K562 (cell line): Measurements from ENCODE around the gene CNP. TPM values are rescaled to one million over a fixed set of nuclear protein-coding genes. Genes with fewer than 3 reads are reported as not detected.
A peak's percentile ranks its signal among the peaks of the same experiment; 100 is the strongest.

Experiments
- ATF7 ChIP-seq: fragments of 450-650 bp; IDR thresholded peaks from 2 replicates; pipeline ENCODE4 v1.7.1; 2014; ENCODE audit warnings: mild to moderate bottlenecking, moderate library complexity
- GABPB1 ChIP-seq: sonication (generic); formaldehyde crosslinking; IDR thresholded peaks from 2 replicates; pipeline ENCODE4 v1.8.0; 2022; ENCODE audit warnings: mild to moderate bottlenecking, missing genetic modification reagents
- HINFP ChIP-seq: fragments of 450-650 bp; conservative IDR thresholded peaks from 2 replicates; pipeline ENCODE4 v1.6.1; 2016; ENCODE audit warnings: missing genetic modification characterization, low read depth, mild to moderate bottlenecking, control low read depth, missing compliant biosample characterization
- HIVEP1 ChIP-seq: fragments of 250-450 bp; sonication (Bioruptor Pico); IDR thresholded peaks from 2 replicates; pipeline ENCODE4 v1.4.0; 2020; ENCODE audit warnings: mild to moderate bottlenecking
- HSF4 ChIP-seq: fragments of 250-450 bp; sonication (Bioruptor Pico); IDR thresholded peaks from 2 replicates; pipeline ENCODE4 v2.1.2; 2022; ENCODE audit warnings: mild to moderate bottlenecking, moderate library complexity, borderline replicate concordance
- IRF2 ChIP-seq: sonication (generic); formaldehyde crosslinking; IDR thresholded peaks from 2 replicates; pipeline ENCODE4 v1.8.1; 2022; ENCODE audit warnings: mild to moderate bottlenecking, missing genetic modification reagents
- KAT7 ChIP-seq: sonication (generic); formaldehyde crosslinking; IDR thresholded peaks from 2 replicates; pipeline ENCODE4 v1.8.0; 2022; ENCODE audit warnings: missing genetic modification reagents, mild to moderate bottlenecking, borderline replicate concordance
- KDM1A ChIP-seq, 2 experiments: fragments of 450-650 bp; IDR thresholded peaks; 2 replicates each; pipeline ENCODE4 v1.6.1; 2016; ENCODE audit warnings: mild to moderate bottlenecking in 2 of 2
- MNT ChIP-seq, 2 experiments: fragments of 450-650 bp; conservative IDR thresholded peaks; 2 replicates each; pipeline ENCODE4 v1.6.1; 2017; ENCODE audit warnings: mild to moderate bottlenecking in 2 of 2, moderate library complexity in 2 of 2
- RFX7 ChIP-seq: fragments of 250-450 bp; sonication (Bioruptor Pico); IDR thresholded peaks from 2 replicates; pipeline ENCODE4 v1.5.1; 2021; ENCODE audit warnings: mild to moderate bottlenecking
- SAP30 ChIP-seq: fragments of 200-600 bp; sonication (generic); IDR thresholded peaks from 2 replicates; pipeline ENCODE4 v1.6.1; 2012; ENCODE audit warnings: borderline replicate concordance, low read depth, mild to moderate bottlenecking, moderate library complexity, low read length, control low read depth, inconsistent platforms; ENCODE audit not compliant: insufficient read depth, poor library complexity, severe bottlenecking
- ZNF384 ChIP-seq: IDR thresholded peaks from 2 replicates; pipeline ENCODE4 v1.6.1; 2012; ENCODE audit warnings: low read depth, low read length, improper control_type of control experiment
- ZNF589 ChIP-seq: fragments of 200-800 bp; sonication (Bioruptor generic); IDR thresholded peaks from 2 replicates; pipeline ENCODE4 v1.6.1; 2016; ENCODE audit warnings: low read depth, missing genetic modification characterization, missing compliant biosample characterization
- ZNF766 ChIP-seq: fragments of 200-800 bp; sonication (Bioruptor generic); conservative IDR thresholded peaks from 2 replicates; pipeline ENCODE4 v1.6.1; 2016; ENCODE audit warnings: missing genetic modification characterization, missing compliant biosample characterization
- polyA plus RNA-seq, 8 experiments: library from polyadenylated mRNA; depleted of rRNA in 4 of 8; stranded (reverse) in 5 of 8; unstranded in 3 of 8; fragments of >200 nt; fragmentation: Nextera tagmentation in 2 of 8; fragmentation: Illumina TruSeq in 1 of 8; extraction: Ambion mirVana in 2 of 8; extraction: Trizol in 1 of 8; gene quantifications; 2 replicates each; pipeline versions ENCODE4 v1.2.1 to v1.2.3, GENCODE V29; 2011 to 2014; ENCODE audit warnings: inconsistent platforms in 1 of 8, missing spikeins in 1 of 8
- total RNA-seq, 7 experiments: library from RNA; depleted of rRNA in 6 of 7; stranded (reverse); fragments of >200 nt in 6 of 7; fragmentation: Illumina TruSeq in 2 of 7; extraction: Trizol in 2 of 7; gene quantifications; 2 replicates each; pipeline versions ENCODE4 v1.2.1 to v1.2.3, GENCODE V29; 2011 to 2021; ENCODE audit warnings: low replicate concordance in 1 of 7
- TF ChIP-seq, protein P1 (sequence below): IDR thresholded peaks from 2 replicates; pipeline ENCODE4 v1.6.1; 2012; ENCODE audit warnings: low read depth, low read length, improper control_type of control experiment, borderline replicate concordance
- TF ChIP-seq, protein P2 (sequence below): conservative IDR thresholded peaks from 2 replicates; pipeline ENCODE4 v1.6.1; 2011; ENCODE audit warnings: low read depth, mild to moderate bottlenecking, low read length; ENCODE audit not compliant: control insufficient read depth
- TF ChIP-seq, protein P3 (sequence below): fragments of 150-350 bp; conservative IDR thresholded peaks from 2 replicates; pipeline ENCODE4 v1.6.1; 2014; ENCODE audit warnings: low read length

Gene CNP
- total and polyA plus RNA-seq, 9 of the 15 experiments (the other 6 are each of a cell fraction or from before 2014, with no cell fraction given) = 1.7 to 52.0 (median 29.1) TPM

DNA sequence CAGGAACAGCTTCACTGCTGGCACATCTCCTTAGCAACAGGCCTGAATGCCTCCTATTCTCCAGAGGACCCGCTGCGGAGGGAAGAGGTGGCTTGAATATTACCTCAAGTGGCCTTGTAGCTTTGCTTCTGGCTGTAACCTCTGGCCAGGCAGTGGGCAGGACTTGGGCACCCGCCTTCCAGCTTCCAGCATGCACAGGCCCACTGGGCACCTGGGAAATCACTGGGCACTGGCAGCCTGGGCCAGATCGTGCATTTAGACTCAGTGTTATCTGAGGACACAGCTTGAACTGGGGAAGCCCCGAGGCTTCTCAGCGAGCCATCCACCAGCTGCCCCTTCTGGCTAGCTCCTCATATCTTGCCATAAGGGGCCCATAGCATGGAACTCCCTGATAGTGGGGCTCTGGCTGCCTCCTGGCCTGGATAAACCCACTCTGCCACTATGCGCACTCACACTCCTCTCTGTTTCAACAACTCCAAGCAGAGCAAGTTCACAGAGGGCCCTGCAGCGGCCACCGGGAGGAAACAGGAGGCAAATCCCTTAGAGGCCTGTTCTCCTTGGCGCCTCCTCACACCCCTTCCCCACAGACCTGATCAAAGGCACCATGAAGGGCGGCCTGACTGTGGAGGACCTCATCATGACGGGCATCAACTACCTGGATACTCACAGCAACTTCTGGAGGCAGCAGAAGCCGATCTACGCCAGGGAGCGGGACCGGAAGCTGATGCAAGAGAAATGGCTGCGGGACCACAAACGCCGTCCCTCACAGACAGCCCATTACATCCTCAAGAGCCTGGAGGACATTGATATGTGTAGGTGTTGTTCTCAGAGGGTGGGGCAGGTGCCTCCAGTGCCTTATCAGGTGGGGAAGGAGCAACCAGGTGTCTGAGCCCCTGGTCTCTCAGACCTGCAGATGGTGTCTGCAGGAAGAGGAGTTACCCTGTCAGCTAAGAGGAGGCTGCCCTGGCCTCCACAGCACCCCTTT is 28.3 kb upstream of the CNP start (continued):
- TF ChIP-seq ZNF384 (no peak), GABPB1 (CRISPR knock-in tag) (peak; percentile 64), IRF2 (CRISPR knock-in tag) (no peak), HINFP (tag) (no peak), RFX7 (CRISPR knock-in tag) (no peak), SAP30 (no peak), HSF4 (CRISPR knock-in tag) (no peak), ZNF766 (CRISPR knock-in tag) (0 out of 2 replicates have a peak, but pooled peaks have one; percentile 50), HIVEP1 (CRISPR knock-in tag) (no peak), ZNF589 (peak; percentile 69; the same call in 1 of the 2 replicates), KAT7 (no peak), KDM1A (IDR thresholded peaks at IDR 0.05) (no peak), MNT (conservative IDR thresholded peaks at IDR 0.05) (no peak), ATF7 (no peak)
- TF ChIP-seq, protein P1, sequence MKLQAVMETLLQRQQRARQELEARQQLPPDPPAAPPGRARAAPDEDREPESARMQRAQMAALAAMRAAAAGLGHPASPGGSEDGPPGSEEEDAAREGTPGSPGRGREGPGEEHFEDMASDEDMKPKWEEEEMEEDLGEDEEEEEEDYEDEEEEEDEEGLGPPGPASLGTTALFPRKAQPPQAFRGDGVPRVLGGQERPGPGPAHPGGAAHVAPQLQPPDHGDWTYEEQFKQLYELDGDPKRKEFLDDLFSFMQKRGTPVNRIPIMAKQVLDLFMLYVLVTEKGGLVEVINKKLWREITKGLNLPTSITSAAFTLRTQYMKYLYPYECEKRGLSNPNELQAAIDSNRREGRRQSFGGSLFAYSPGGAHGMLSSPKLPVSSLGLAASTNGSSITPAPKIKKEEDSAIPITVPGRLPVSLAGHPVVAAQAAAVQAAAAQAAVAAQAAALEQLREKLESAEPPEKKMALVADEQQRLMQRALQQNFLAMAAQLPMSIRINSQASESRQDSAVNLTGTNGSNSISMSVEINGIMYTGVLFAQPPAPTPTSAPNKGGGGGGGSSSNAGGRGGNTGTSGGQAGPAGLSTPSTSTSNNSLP = no peak
- TF ChIP-seq, protein P2, sequence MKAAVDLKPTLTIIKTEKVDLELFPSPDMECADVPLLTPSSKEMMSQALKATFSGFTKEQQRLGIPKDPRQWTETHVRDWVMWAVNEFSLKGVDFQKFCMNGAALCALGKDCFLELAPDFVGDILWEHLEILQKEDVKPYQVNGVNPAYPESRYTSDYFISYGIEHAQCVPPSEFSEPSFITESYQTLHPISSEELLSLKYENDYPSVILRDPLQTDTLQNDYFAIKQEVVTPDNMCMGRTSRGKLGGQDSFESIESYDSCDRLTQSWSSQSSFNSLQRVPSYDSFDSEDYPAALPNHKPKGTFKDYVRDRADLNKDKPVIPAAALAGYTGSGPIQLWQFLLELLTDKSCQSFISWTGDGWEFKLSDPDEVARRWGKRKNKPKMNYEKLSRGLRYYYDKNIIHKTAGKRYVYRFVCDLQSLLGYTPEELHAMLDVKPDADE = peak; percentile 64; the same call in 1 of the 2 replicates
- TF ChIP-seq, protein P3, sequence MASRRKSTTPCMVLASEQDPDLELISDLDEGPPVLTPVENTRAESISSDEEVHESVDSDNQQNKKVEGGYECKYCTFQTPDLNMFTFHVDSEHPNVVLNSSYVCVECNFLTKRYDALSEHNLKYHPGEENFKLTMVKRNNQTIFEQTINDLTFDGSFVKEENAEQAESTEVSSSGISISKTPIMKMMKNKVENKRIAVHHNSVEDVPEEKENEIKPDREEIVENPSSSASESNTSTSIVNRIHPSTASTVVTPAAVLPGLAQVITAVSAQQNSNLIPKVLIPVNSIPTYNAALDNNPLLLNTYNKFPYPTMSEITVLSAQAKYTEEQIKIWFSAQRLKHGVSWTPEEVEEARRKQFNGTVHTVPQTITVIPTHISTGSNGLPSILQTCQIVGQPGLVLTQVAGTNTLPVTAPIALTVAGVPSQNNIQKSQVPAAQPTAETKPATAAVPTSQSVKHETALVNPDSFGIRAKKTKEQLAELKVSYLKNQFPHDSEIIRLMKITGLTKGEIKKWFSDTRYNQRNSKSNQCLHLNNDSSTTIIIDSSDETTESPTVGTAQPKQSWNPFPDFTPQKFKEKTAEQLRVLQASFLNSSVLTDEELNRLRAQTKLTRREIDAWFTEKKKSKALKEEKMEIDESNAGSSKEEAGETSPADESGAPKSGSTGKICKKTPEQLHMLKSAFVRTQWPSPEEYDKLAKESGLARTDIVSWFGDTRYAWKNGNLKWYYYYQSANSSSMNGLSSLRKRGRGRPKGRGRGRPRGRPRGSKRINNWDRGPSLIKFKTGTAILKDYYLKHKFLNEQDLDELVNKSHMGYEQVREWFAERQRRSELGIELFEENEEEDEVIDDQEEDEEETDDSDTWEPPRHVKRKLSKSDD = no peak
